Ovary (tissue), 9 donors: ENCODE results near the gene IFFO2. TPM values are rescaled to one million over a fixed set of nuclear protein-coding genes. Genes with fewer than 3 reads are reported as not detected.

Experiments used
- DNase-seq, 5 donors: peaks; one replicate each; pipeline ENCODE4 v3.0.0-alpha.2; 2019 to 2020
- H3K27ac ChIP-seq, 2 donors: fragments of 200-600 bp; one replicate each; pipeline versions ENCODE4 v1.5.1 to v1.8.0; 2019 to 2022
- H3K27me3 ChIP-seq: fragments of 200-600 bp; one replicate; pipeline ENCODE4 v1.8.0; 2022
- H3K36me3 ChIP-seq: fragments of 200-600 bp; sonication (generic); one replicate; pipeline ENCODE4 v1.5.1; 2019
- H3K4me1 ChIP-seq: one replicate; pipeline ENCODE4 v1.8.1; 2013; ENCODE audit warnings: mild to moderate bottlenecking, moderate library complexity; ENCODE audit not compliant: insufficient read depth
- H3K4me3 ChIP-seq: fragments of 200-600 bp; sonication (generic); one replicate; pipeline ENCODE4 v1.5.1; 2017
- H3K9me3 ChIP-seq, 2 donors: fragments of 200-600 bp in 1 of 2; sonication (generic) in 1 of 2; one replicate each; pipeline versions ENCODE4 v1.5.1 to v1.8.1; 2013 to 2019; ENCODE audit warnings: mild to moderate bottlenecking in 1 of 2, moderate library complexity in 1 of 2
- CTCF ChIP-seq, 3 donors: fragments of 450-650 bp in 2 of 3; fragments of 200-600 bp in 1 of 3; IDR thresholded peaks; one replicate each; pipeline versions ENCODE4 v1.5.1 to v1.8.0; 2016 to 2022; ENCODE audit warnings: antibody characterized with exemption in 3 of 3, mild to moderate bottlenecking in 1 of 3
- EP300 ChIP-seq: sonication (generic); formaldehyde crosslinking; IDR thresholded peaks from one replicate; pipeline ENCODE4 v1.6.1; 2017; ENCODE audit warnings: antibody characterized with exemption
- POLR2A ChIP-seq: fragments of 450-650 bp; IDR thresholded peaks from one replicate; pipeline ENCODE4 v1.6.1; 2017; ENCODE audit warnings: antibody characterized with exemption, mild to moderate bottlenecking, moderate library complexity
- WGBS, 3 donors: extraction: QIAGEN DNeasy Blood & Tissue Kit in 1 of 3; methylation state at CpG; one replicate each; pipeline versions ENCODE4 v1.1.5 to v1.1.7; 2013 to 2017; 5-methylcytosine and 5-hydroxymethylcytosine counted together
- intact Hi-C, 4 donors: fragments of 100-400 bp; cut with DNase I; formaldehyde crosslinking; loops; one replicate each; pipeline versions ENCODE4 v1.11.0 to v1.15.1; 2022 to 2023
- polyA plus RNA-seq, 2 donors: library from polyadenylated mRNA; stranded (reverse); fragments of 200-250 nt in 1 of 2; fragments of 350-450 nt in 1 of 2; fragmentation: Illumina TruSeq in 1 of 2; extraction: RNeasy Lipid Tissue Mini Kit (QIAGEN cat#74804) in 1 of 2; gene quantifications; one replicate each; pipeline ENCODE4 v1.2.3, GENCODE V29; 2013 to 2014
- total RNA-seq, 7 donors: library from RNA; depleted of rRNA in 2 of 7; stranded (reverse); fragments of >200 nt in 2 of 7; fragmentation: NEBNext Ultra II Directional in 3 of 7; extraction: Animal tissue kit (Norgen Biotek cat#: 25700) in 3 of 7; gene quantifications; one replicate each; pipeline versions ENCODE4 v1.1.0 to v1.2.4, GENCODE V29; 2016 to 2023
- donor health status: DM: no; HTN: no; CAD: no; lungs with moderate emphysema.
- donor health status: DM: no; HTN: no; CAD: no.
- donor health status: Bipolar disorder and iron deficiency.
- donor health status: DM: yes; HTN: yes; CAD: no.
- donor health status: DM: no; HTN: no; CAD: no.
- donor health status: DM: yes; HTN: yes; CAD: no.

Gene IFFO2
- total and polyA plus RNA-seq, 9 donors: 3.4 to 11.2 (median 6.2) TPM

- TF ChIP-seq POLR2A: no peak
- TF ChIP-seq EP300: no peak
- TF ChIP-seq CTCF (IDR thresholded peaks at IDR 0.05): no peak
- no peak overlapping the region for H3K27ac ChIP-seq
- no peaks in the 10 kb centered on the region for H3K9me3 ChIP-seq
- 79 to 85% (median 84%) methylated on average over 14 of the region's 14 CpGs for WGBS, 3 donors
- no peaks in the 10 kb centered on the region for H3K4me1 ChIP-seq
- no peak for DNase-seq
- no peaks in the 10 kb centered on the region for H3K36me3 ChIP-seq
- intact Hi-C loops: no loop called here
- H3K4me3 ChIP-seq: no peak overlapping the region
- no peaks in the 10 kb centered on the region for H3K27me3 ChIP-seq
Measured at GRCh38 chr1:18934205-18935000, 22.1 kb downstream of the IFFO2 start.

DNA sequence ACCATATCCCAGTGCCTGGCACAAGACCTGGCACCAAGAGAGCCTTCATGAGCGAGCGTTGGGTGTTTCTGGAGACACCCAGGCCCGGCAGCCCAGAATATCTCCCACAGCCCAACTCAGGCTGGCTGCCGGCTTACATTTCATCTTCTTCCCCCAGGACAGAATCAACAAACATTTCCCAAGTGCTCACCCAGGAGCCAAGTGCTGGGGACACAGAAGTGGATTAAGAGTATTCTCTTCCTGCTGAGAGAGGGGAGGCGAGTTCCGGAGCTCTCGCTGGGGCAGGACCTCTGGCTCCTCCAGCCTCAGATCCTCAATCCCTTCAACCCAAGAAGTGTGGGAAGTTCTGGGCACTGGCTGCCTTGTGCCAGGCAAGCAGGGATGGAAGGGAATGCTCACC lies 23.6 kb downstream of the IFFO2 start:
- intact Hi-C loops: no loop called here
- Histone ChIP-seq H3K27ac (no peak overlapping the region), H3K36me3 (no peaks in the 10 kb centered on the region), H3K9me3 (no peaks in the 10 kb centered on the region), H3K4me3 (no peak overlapping the region), H3K27me3 (no peaks in the 10 kb centered on the region), H3K4me1 (no peaks in the 10 kb centered on the region)
- WGBS, 3 donors: 79 to 83% (median 79%) methylated on average over 7 of the region's 7 CpGs
- TF ChIP-seq POLR2A (no peak), EP300 (no peak), CTCF (IDR thresholded peaks at IDR 0.05) (no peak)
- DNase-seq: no peak

DNA sequence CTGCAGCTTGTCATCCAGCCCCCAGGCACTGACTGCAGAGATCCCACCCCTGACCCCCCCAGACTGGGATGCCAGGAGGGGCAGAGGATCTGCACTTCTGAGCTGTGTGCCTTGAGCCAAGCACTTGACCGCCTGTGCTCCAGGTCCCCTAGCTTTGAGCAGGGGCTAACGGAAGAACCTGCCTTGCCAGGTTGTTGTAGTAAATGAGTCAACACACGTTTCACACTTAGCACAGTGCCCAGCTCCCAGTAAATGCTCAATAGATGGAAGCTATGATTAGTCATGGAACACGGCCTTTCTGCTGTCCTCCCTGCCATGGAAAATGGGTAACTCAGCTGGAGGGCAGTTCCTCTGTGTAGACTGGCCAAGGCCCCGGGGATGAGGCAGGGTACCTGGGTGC lies 24.1 kb downstream of the IFFO2 start:
- no peak for TF ChIP-seq POLR2A
- TF ChIP-seq CTCF (IDR thresholded peaks at IDR 0.05): no peak
- intact Hi-C loops: no loop called here
- Histone ChIP-seq H3K4me3 (no peak overlapping the region), H3K36me3 (no peaks in the 10 kb centered on the region), H3K27ac (no peak overlapping the region), H3K4me1 (no peaks in the 10 kb centered on the region), H3K9me3 (no peaks in the 10 kb centered on the region), H3K27me3 (no peaks in the 10 kb centered on the region)
- DNase-seq: no peak
- WGBS, 3 donors: 76 to 88% (median 77%) methylated on average over 5 of the region's 5 CpGs

- TF ChIP-seq EP300: no peak
- no peak for TF ChIP-seq POLR2A
- TF ChIP-seq CTCF (IDR thresholded peaks at IDR 0.05): no peak
- no peaks in the 10 kb centered on the region for H3K36me3 ChIP-seq
- H3K27me3 ChIP-seq: no peaks in the 10 kb centered on the region
- DNase-seq: no peak
- no peak overlapping the region for H3K4me3 ChIP-seq
- no peaks in the 10 kb centered on the region for H3K9me3 ChIP-seq
- H3K27ac ChIP-seq: no peak overlapping the region
- WGBS, 3 donors: 81 to 85% (median 84%) methylated on average over 10 of the region's 10 CpGs
- intact Hi-C loops: no loop called here
- H3K4me1 ChIP-seq: peaks cover 6% of the 10 kb centered on the region
Measured at GRCh38 chr1:18931730-18932129, 24.7 kb downstream of the IFFO2 start.
